ENCODE measurements around the gene SLC6A1.

DNA sequence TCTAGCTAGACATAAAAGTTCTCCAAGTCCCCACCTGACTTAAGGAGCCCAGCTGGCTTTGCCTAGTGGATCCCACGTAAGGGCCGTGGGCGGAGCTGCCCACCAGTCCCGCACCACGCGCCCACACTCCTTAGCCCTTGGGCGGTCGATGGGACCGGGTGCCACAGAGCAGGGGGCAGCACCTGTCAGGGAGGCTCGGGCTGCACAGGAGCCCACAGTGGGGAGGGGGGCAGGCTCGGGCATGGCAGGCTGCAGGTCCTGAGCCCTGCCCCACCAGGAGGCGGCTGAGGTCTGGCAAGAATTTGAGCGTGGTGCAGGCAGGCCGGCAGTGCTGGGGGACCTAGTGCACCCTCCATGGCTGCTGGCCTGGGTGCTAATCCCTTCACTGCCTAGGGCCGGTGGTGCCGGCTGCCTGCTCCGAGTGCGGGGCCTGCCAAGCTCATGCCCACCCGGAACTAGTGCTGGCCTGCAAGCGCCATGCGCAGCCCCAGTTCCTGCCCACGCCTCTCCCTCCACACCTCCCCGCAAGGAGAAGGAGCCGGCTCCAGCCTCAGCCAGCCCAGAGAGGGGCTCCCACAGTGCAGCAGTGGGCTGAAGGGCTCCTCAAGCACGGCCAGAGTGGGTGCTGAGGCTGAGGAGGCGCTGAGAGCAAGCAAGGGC, 78.7 kb downstream of the SLC6A1 start:
- TF ChIP-seq NRF1 (IDR thresholded peaks at IDR 0.05; ENCODE audit: low read depth, low read length) (no peak), HDAC2 (IDR thresholded peaks at IDR 0.05; ENCODE audit: borderline replicate concordance in 1 of 2, low read depth in 2 of 2, low read length in 2 of 2) (no peak), EGR1 (IDR thresholded peaks at IDR 0.05; ENCODE audit: borderline replicate concordance, low read depth, low read length) (no peak), EP300 (IDR thresholded peaks at IDR 0.05; ENCODE audit: borderline replicate concordance in 1 of 2, low read depth in 2 of 2, low read length in 2 of 2) (no peak), SP1 (IDR thresholded peaks at IDR 0.05; ENCODE audit: low read depth, low read length) (no peak), TAF1 (IDR thresholded peaks at IDR 0.05; ENCODE audit: low read depth, low read length) (no peak), JUN (IDR thresholded peaks at IDR 0.05; ENCODE audit: low read depth, low read length) (no peak), CEBPB (IDR thresholded peaks at IDR 0.05; ENCODE audit: low read depth, low read length) (no peak), KDM1A (IDR thresholded peaks at IDR 0.05; ENCODE audit: borderline replicate concordance, low read length) (no peak), RNF2 (IDR thresholded peaks at IDR 0.05; ENCODE audit: borderline replicate concordance, low read depth, low read length, missing control alignments, poor library complexity, severe bottlenecking) (no peak)
- TF ChIP-seq, protein P1, sequence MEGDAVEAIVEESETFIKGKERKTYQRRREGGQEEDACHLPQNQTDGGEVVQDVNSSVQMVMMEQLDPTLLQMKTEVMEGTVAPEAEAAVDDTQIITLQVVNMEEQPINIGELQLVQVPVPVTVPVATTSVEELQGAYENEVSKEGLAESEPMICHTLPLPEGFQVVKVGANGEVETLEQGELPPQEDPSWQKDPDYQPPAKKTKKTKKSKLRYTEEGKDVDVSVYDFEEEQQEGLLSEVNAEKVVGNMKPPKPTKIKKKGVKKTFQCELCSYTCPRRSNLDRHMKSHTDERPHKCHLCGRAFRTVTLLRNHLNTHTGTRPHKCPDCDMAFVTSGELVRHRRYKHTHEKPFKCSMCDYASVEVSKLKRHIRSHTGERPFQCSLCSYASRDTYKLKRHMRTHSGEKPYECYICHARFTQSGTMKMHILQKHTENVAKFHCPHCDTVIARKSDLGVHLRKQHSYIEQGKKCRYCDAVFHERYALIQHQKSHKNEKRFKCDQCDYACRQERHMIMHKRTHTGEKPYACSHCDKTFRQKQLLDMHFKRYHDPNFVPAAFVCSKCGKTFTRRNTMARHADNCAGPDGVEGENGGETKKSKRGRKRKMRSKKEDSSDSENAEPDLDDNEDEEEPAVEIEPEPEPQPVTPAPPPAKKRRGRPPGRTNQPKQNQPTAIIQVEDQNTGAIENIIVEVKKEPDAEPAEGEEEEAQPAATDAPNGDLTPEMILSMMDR (IDR thresholded peaks at IDR 0.05; ENCODE audit: control extremely low read depth in 1 of 3, insufficient read depth in 1 of 3, low read depth in 1 of 3, low read length in 3 of 3) = no peak
- TF ChIP-seq, protein P2, sequence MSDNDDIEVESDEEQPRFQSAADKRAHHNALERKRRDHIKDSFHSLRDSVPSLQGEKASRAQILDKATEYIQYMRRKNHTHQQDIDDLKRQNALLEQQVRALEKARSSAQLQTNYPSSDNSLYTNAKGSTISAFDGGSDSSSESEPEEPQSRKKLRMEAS (IDR thresholded peaks at IDR 0.05) = no peak

All from H1 (cell line).